NAMALWA (cell line): ENCODE measurements around the gene SLC17A8.
A peak's percentile ranks its signal among the peaks of the same experiment; 100 is the strongest.
"Not testable (repeated sequence)": the region's sequence is repeated elsewhere in the genome, so short reads cannot be mapped to it uniquely, and the experiment has no call there.

Experiments used
- DNase-seq: peaks from one replicate; pipeline ENCODE4 v3.0.0-alpha.2; 2015; ENCODE audit warnings: low spot score

The SLC17A8 gene

DNA sequence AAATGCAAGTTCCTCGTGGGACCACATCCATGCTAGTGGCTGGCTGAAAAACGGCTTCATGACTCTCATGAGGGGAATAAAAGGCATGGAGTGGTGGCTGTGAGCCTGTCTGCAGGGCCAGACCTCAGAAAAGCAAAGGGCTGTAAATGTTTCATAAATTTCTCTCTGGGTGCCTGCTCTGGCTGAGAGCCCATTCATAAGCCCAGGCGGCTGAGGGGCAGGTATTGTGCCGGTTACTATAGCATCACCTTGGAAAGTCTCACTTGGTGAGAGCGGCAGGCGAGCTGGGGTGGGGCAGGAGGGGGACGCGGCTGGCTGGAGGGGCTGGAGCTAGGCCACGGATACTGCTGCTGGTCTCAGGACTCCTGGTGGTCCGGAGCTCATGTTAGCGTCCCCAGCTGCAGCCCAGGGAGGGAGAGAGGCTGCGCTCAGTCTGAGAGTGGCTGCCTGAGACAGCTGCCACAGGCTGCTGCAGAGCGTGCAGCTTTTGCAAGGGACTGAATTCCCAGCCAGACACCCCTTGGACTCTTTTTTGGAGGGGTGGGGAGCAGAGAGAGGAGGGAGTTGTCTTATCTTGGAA, at the start of gene SLC17A8:
Gene SLC17A8, plus strand, starts transcription at position 431 of the 580 bp plus-strand sequence. CDS start 318 bp downstream, outside the sequence.
- DNase-seq = no peak

DNA sequence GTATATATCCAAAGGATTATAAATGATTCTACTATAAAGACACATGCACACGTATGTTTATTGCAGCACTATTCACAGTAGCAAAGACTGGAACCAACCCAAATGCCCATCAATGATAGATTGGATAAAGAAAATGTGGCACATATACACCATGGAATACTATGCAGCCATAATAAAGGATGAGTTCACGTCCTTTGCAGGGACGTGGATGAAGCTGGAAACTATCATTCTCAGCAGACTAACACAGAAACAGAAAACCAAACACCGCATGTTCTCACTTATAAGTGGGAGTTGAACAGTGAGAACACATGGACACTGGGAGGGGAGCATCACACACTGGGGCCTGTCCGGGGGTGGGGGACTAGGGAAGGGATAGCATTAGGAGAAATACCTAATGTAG, 48.7 kb upstream of the SLC17A8 start:
- DNase-seq = not testable (repeated sequence)

DNA sequence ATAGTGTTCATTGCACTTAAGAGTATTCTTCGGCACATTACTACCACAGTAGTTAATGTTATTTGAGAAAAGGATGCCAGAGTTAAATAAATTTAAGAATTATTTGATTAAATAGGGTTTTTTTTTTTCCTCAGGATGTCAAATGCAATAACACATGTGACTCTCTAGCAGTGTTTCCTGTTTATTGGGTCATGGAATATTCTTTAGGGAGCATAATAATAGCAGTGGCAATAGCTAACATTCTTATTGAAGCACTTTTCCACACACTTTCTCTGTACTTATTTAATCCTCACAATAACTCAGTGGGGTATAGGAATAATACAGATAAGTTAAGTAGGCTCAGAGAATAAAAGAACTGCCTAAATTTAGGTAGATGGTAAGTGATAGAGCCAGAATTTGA, 45.6 kb upstream of the SLC17A8 start:
- DNase-seq = no peak

DNA sequence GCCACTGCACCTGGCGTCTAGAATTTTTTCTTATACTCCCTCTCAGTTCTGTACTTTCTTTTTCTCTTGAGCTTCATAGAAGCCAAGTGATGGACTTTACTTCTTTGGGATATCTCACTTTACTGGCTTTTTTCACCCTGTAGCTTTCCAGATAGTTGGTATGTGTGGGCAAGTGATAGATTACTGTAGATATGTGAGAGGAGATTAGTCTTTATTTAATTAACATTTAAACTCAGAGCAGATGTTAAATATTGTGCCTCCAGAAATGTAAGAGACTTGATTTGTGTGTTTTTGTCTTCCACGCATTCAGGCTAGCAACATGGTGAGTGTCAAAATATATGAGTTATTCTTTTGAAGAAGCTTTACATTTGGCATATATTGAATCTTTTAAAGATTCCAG, 39.5 kb upstream of the SLC17A8 start:
- DNase-seq = no peak

DNA sequence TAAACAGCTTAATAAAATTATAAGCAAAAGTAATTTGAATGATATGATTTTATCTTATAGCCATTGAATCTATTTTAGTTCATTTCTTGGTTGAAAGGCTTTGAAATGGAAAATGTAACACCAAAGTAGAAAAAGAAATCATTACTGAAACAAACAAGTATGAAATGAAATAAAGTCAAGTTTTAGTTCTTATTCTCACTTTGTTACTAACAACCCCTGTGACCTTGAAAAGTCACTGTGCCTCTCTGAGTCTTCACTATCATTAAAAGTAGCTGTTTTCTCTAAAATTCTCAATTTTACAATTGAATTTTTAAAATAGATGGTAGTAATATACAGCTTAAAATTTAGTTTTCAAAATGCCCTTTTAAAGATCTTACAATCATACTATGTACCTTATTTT, 32.4 kb upstream of the SLC17A8 start:
- no peak for DNase-seq

DNA sequence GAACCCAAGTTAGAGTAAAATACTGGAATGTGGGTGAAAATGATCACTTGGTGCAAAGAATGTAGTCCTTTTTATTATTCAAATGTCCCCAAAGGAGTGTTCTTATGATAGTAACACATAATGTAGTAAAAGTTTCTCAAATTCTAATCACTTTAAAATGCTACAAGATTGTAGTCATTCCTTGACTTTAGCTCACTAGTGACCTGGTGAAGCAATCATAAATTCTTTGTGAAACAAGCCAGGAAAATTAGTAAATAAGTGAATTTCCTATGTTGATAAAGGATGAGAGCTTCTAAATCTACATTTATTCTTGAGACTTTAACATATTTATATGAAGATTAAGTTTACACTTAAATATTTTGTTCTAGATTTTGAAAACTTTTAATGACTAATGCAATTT, 30.7 kb upstream of the SLC17A8 start:
- no peak for DNase-seq

DNA sequence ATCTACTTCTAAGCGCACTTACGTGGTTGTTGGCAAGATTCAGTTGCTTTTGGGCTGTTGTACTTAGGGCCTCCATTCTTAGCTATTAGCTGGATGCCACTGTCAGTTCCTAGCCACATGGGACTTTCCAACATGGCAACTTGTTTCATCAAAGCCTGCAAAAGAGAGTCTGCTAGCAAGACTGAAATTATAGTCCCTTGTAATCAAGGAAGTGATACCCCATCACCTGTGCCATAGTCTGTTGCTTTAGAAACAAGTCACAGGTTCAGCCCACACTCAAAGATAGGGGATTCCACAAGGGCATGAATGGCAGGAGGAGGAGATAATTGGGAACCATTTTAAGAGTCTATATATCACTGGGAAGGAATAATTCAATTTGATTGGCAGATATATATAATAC, 27.1 kb upstream of the SLC17A8 start:
- no peak for DNase-seq

DNA sequence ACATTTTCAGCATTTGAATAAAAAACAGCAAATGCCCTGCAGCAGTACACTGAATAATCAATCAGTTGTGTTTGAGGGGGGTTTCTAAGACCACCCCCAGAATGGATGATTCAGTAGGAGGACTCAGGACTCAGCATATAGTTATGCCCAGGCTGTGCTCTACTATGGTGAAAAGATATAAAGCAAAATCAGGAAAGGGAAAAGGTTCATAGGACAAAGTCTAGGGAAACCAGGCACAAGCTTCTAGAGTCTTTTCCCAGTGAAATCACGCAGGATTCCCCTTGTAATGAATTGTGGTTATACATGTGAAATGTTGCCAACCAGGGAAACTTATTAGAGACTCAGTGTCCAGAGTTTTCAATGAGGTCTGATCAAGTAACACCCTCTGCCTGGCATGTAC, 25.0 kb upstream of the SLC17A8 start:
- DNase-seq = no peak

DNA sequence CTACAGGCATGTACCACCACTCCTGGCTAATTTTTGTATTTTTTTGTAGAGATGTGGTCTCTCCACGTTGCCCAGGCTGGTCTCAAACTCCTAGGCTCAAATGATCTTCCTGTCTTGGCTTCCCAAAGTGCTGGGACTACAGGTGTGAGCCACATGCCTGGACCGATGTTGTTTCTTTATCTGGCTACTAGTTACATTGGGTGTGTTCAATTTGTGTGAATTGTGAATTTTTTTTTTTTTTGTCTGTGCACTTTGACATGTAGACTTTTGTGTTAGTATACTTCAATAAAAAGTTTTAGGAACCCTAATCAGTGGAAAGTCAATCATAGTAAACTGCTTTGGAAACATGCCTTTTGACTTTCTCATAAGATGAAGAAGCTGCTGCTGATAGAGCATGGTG, 24.0 kb upstream of the SLC17A8 start:
- no peak for DNase-seq

DNA sequence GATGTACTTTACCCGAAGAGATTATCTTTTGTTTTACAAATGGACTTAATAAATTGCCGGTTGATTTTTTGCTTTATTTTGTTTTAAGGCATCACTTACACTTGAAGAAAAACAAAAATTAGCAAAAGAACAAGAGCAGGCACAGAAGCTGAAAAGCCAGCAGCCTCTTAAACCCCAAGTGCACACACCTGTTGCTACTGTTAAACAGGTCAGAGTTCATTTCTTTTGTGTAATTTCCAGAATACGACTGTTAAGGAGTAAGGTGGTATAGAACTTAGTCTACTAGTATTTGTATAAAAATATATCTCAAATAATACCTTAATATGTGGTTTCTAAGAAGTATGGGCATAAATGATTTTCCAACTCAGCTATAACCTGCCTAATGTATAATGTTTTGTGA, 19.6 kb upstream of the SLC17A8 start:
- DNase-seq = no peak

DNA sequence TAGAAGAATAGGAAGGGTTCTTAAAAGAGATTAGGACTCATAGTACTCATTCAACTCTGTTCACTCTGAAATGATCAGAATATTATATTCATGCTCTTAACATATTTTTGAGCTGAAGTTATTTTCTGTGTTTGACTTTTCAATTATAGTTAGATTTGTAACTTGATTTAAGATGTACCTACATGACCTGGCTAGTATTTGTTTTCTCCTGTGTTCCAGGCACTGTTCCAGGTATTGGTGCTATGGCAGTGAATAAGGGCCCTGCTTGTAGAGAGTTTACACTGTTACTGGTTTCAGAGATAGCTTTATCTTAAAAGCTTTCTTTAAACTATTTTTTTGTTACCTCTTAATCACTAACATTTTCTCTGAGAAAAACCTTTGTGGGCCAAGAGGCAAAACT, 19.1 kb upstream of the SLC17A8 start:
- no peak for DNase-seq

DNA sequence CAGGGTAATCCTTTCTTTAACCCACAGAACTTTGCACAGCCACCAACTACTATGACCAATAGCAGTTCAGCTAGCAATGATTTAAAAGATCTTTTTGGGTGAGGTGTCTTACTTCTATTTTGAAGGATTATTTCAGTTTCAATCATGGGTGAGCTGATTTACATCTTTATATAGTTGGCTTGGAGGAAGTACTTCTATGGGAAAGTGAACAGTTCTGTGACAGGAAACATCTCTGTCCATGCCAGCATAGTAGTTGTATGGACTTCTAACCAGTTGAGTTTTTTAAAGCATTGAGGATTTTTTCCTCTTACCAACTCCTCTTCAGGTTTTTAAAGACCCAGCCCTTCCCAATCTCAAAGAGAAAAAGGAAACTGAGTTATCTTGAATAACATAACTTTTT, 17.8 kb upstream of the SLC17A8 start:
- no peak for DNase-seq

DNA sequence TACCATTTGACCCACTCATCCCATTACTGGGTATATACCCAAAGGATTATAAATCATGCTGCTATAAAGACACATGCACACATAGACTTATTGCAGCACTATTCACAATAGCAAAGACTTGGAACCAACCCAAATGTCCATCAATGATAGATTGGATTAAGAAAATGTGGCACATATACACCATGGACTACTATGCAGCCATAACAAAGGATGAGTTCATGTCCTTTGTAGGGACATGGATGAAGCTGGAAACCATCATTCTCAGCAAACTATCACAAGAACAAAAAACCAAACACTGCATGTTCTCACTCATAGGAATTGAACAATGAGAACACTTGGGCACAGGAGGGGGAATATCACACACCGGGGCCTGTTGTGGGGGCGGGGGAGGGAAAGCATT, 14.0 kb upstream of the SLC17A8 start:
- not testable (repeated sequence) for DNase-seq

DNA sequence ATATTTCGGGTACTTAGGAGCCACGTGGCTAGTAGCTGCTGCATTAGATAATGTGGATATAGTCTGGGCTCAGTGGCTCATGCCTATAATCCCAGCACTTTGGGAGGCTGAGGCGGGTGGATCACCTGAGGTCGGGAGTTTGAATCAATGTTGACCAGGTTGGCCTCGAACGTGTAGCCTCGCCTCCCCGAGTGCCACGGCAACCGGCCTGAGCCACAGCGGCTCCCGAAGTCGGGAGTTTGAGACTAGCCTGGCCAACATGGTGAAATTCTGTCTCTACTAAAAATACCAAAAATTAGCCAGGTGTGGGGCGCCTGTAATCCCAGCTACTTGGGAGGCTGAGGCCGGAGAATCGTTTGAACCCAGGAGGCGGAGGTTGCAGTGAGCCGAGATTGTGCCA, 12.5 kb upstream of the SLC17A8 start:
- DNase-seq = not testable (repeated sequence)

DNA sequence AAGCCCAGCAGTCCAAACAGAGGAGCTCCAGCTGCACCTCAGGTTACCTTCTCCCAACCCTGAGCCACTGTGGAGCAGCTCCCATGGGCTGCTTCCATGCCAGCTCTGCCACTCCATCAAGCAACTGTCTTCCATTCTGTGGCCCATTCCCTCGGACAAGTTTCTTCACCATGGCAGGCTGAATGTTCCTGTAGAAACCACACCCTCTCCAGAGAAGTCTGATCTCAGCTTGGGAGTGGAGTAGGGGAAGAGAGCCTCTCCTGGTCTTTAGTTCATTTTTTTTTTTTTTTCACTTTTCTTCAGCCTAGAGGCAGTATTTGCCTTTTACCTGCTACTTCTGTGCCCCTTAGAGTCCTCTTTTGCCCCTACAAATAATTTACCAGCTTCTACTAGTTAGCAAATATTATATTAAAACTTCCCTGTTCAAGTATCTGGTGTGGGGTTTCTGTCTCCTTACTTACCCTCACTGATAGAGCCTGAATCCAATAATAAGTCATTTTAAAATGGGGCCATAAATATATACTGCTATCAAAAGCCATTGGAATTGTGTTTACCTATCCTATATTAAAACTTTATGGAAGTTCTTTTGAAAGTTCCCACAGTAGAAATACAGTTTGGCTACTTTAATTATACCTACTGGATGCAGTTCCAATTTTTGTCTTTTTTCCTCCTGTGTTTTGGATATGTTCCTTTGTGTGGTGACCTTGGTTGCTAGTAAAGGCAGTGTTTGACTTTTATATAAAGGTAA, 11.7 kb upstream of the SLC17A8 start:
- no peak for DNase-seq

DNA sequence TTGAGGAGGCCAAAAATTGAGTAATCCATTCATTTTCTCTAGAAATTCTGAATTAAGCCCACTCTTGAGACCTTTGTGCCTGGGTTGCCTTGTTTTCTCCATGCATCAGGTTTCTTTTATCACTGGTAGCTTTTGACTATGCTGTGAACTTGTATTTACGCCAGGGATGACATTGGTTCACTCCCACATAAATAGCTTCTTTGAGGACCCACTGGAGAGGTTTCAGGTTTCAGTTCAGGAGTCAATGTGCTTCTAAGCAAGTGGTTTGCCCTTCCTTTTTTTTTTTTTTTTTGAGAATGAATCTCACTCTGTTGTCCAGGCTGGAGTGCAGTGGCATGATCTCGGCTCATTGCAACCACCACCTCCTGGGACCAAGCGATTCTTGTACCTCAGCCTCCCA, 10.2 kb upstream of the SLC17A8 start:
- DNase-seq = no peak

DNA sequence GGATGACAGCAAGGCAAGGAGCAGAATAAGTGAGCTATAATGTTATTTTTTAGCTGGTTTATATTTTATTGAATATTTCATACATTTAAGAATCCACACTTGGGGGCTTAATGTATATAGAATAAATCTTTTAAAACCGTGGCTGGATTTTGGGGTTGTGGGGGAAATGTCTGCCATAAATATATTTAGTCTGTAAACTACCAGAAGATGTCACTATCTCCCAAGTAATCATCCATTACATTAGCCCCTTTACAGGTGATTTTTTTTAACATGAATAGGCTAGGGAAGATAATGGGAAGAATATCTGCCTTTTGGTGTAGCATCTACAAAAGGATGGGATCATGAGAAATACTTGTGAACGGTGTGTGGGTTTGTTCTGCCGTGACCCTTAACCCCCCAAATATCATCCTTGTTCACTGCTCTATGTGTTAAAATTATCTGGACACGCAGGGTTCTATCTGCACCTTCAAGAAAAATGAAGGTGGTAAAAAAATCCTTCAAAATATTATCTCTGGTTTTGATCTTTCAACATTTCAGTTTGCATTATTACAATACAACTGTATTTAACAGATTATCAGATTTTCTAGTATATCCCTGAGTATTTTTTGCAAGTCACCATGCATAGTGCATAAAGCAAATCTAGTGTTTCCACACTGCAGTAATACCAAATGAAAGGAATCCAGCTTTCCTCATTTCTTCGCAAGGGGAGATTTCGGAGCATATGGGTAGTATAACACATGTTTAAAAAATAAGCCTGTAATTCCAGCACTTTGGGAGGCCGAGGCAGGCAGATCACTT, 8.0 kb upstream of the SLC17A8 start:
- DNase-seq = peak; percentile 45

DNA sequence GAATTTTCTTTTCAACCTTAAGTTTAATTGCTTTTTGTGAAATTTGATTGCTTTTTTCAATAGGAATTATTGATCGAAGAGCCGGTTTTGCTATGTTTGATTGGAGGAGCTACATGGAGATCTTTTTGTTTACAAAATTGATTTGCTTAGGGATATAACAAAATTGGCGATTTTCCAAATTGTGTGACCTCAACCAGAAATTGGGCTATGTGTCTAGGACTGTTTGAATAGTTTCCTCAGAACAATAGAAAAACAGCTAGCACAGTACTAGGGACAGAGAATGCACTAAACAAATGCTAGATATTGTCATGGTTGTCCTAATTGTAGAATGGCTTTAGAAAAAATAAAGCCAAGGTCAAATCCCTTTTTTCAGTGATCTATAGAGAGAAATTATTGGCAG, 2.4 kb downstream of the SLC17A8 start:
- no peak for DNase-seq

DNA sequence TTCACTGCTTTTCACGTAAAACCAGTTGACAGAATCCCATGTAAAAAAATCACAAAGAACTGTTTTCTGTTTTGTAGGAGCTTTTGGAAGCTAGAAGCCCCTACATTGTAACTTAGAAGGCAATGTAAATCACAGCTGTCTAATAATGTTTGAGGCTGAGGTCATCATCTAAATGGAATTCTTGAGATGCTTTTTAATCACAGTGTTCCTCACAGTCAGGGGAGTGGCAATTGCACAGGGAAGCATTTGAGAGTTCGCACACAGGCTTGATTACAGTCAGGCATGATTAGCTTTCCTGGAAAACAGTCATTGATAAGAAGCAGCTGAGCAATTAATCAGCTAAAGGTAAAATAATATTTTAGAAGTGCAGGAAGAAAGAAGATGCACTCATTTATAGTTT, 2.9 kb downstream of the SLC17A8 start:
- DNase-seq = no peak

DNA sequence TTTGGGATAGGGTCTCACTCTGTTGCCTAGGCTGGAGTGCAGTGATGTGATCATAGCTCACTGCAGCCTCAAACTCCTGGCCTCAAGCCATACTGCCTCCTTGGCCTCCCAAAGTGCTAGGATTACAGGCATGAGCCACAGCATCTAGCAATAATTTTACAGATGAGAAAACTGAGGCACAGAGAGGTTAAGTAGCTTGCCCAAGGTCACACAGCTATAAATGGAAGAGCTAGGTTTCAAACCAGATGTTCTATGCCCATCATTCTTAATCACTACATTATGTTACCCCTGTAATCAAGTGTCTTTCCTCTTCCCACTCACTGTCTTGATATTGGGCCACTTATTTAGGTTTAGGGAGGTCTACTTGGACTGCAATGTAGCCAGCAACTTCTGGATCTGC, 3.6 kb downstream of the SLC17A8 start:
- DNase-seq = no peak

DNA sequence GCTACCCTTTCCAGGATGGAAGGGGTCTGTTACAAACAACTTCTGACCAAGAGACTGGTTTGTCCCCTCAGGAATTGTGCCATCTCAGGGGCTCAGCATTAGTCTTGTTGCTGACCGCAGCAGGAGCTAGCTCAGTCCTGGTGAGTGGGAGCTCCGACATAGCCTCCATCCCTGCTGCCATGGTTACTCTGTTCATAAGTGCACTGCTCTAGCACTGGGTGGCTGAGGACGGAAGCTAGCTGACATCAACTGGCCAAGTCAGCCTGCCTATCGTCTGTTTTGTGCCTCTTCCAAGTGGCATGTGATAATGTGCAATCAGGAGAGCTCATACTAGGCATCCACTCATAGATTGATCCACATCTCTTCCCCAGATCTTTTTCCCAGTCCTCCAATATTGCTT, 7.5 kb downstream of the SLC17A8 start:
- no peak for DNase-seq

DNA sequence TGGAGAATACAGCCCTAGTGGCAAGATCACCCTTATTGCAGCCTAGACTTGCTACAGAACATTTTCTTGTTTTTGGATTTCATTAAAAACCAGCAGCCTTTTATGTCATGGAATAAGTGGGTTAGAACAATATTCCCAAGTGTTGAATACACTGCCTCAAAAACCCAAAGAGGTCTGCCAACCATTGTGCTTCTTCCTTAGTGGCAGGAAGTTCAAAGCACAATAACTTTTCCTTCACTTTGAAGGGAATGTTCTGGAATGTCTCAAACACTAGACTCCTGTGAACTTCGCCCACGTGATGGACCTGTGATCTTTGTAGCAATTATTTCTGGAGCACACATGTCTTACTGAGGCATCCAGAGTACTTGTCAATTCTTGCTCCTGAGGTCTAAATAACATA, 8.5 kb downstream of the SLC17A8 start:
- no peak for DNase-seq

DNA sequence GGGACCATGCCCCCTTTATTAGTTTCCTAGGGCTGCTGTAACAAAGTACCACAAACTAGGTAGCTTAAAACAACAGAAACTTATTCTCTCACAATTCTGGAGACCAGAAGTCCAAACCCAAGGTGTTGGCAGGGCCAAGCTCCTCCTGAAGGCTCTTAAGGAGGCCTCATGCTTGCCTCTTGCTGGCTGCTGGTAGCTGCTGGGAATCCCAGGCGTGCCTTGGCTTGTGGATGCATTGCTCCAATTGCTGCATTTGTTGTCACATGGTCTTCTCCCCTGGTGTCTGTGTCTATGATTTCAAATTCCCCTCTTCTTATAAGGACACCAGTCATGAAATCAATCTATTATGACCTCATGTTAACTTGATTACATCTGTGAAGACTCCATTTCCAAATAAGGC, 11.2 kb downstream of the SLC17A8 start:
- no peak for DNase-seq
